Effector memory CD4-positive, alpha-beta T cell (primary cell): ENCODE measurements around the gene TMEM150B.

Experiments
- DNase-seq, 3 donors: peaks; one replicate each; pipeline ENCODE4 v3.0.0-alpha.2; 2020
- H3K27ac ChIP-seq: 2 replicates; pipeline ENCODE4 v1.7.0; 2013; ENCODE audit warnings: mild to moderate bottlenecking, low read length, moderate library complexity; ENCODE audit not compliant: insufficient read depth, poor library complexity, severe bottlenecking
- H3K27me3 ChIP-seq: replicated peaks from 2 replicates; pipeline ENCODE4 v1.7.0; 2013; ENCODE audit warnings: mild to moderate bottlenecking, low read length; ENCODE audit not compliant: insufficient read depth, control insufficient read depth, poor library complexity, severe bottlenecking
- H3K36me3 ChIP-seq: 2 replicates; pipeline ENCODE4 v1.7.0; 2013; ENCODE audit warnings: mild to moderate bottlenecking, low read length, moderate library complexity; ENCODE audit not compliant: control insufficient read depth, insufficient read depth
- H3K4me1 ChIP-seq: 2 replicates; pipeline ENCODE4 v1.7.0; 2013; ENCODE audit warnings: low read length, mild to moderate bottlenecking; ENCODE audit not compliant: control insufficient read depth, insufficient read depth, poor library complexity, severe bottlenecking
- H3K4me3 ChIP-seq: 2 replicates; pipeline ENCODE4 v1.7.0; 2013; ENCODE audit warnings: low read length, low read depth, mild to moderate bottlenecking; ENCODE audit not compliant: insufficient read depth, poor library complexity, severe bottlenecking
- H3K9me3 ChIP-seq: 2 replicates; pipeline ENCODE4 v1.7.0; 2013; ENCODE audit warnings: mild to moderate bottlenecking, low read length, moderate library complexity; ENCODE audit not compliant: control insufficient read depth

The TMEM150B gene

GRCh38 chr19:55306712-55307111 lies 18.4 kb downstream of the TMEM150B start:
- H3K4me1 ChIP-seq, result no peaks in the 10 kb centered on the region
- no peaks in the 10 kb centered on the region for H3K36me3 ChIP-seq
- no peak overlapping the region for H3K27ac ChIP-seq
- no peak for DNase-seq
- H3K27me3 ChIP-seq, result no peaks in the 10 kb centered on the region
- no peak overlapping the region for H3K4me3 ChIP-seq
- H3K9me3 ChIP-seq, result no peaks in the 10 kb centered on the region

- no peak for DNase-seq
- Histone ChIP-seq H3K9me3 (no peaks in the 10 kb centered on the region), H3K4me1 (no peaks in the 10 kb centered on the region), H3K27ac (no peak overlapping the region), H3K4me3 (no peak overlapping the region), H3K27me3 (no peaks in the 10 kb centered on the region), H3K36me3 (no peaks in the 10 kb centered on the region)
Measured at GRCh38 chr19:55305983-55306562, 19.1 kb downstream of the TMEM150B start.

DNA sequence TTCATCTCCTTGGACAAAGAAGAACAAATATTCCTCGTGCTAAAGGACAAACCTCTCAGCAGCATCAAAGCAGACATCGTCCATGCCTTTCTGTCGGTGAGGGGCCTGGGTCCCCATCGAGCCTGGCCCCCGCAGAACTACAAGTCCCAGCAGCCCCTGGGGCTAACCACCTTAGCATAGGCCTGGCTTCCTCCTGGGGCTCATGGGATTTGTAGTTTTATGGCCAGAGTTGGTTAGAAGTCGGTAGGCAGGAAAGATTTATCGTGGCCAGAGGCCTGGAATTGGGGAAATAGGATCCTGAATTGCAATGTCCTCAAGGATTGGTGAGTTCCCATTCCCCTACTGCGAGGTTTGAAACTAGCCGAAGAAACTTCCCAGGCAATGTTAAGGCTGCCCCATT lies 19.6 kb downstream of the TMEM150B start:
- H3K4me1 ChIP-seq, result no peaks in the 10 kb centered on the region
- no peak overlapping the region for H3K4me3 ChIP-seq
- DNase-seq, result peak in 2 of 3 donors; percentile 37 to 40
- no peak overlapping the region for H3K27ac ChIP-seq
- H3K9me3 ChIP-seq, result no peaks in the 10 kb centered on the region
- H3K27me3 ChIP-seq, result no peaks in the 10 kb centered on the region
- H3K36me3 ChIP-seq, result no peaks in the 10 kb centered on the region

DNA sequence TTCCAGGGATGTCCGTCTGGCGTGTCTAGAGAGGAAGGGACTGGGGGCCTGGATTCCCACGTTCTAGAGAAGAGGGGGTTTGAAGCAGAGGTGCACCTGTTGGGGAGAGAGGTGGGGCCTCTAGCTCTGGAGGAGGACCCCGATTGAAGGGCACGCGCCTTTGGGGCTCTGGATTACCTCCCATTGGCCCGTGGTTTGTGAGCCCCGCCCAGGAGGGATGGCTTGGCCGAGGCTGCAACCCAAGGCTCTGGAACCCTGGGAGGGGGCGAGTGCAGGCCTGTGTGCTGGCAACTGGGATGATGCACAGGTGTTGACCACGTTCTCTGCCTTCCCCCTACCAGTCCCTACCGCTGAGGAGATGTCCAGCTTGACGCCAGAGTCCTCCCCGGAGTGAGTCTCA lies 20.2 kb downstream of the TMEM150B start:
- Histone ChIP-seq H3K27me3 (no peaks in the 10 kb centered on the region), H3K4me1 (no peaks in the 10 kb centered on the region), H3K36me3 (no peaks in the 10 kb centered on the region), H3K27ac (no peak overlapping the region), H3K9me3 (no peaks in the 10 kb centered on the region), H3K4me3 (no peak overlapping the region)
- no peak for DNase-seq

DNA sequence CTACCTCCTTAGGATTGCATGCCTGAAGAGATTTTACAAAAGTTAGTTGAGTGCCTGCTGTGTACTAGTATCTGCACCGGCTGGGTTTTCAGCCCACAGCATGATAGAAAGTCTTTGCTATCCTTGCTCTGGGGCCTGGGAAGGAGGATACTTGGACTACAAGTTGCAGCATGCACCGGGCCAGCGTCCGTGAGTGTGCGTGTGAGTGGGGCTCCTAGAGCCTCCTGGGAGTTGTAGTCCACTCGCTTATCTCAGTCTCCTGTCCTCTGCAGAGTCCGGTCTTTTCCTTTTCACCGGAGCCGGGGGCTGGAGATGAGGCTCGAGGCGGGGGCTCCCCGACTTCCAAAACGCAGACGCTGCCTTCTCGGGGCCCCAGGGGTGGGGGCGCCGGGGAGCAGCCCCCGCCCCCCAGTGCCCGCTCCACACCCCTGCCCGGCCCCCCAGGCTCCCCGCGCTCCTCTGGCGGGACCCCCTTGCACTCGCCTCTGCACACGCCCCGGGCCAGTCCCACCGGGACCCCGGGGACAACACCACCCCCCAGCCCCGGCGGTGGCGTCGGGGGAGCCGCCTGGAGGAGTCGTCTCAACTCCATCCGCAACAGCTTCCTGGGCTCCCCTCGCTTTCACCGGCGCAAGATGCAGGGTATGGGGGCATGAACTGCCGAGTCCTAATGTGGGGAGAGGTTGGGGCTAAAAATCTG lies 20.7 kb downstream of the TMEM150B start:
- H3K36me3 ChIP-seq, result no peaks in the 10 kb centered on the region
- no peaks in the 10 kb centered on the region for H3K27me3 ChIP-seq
- H3K4me1 ChIP-seq, result no peaks in the 10 kb centered on the region
- no peak overlapping the region for H3K4me3 ChIP-seq
- no peak for DNase-seq
- H3K9me3 ChIP-seq, result no peaks in the 10 kb centered on the region
- H3K27ac ChIP-seq, result no peak overlapping the region

DNA sequence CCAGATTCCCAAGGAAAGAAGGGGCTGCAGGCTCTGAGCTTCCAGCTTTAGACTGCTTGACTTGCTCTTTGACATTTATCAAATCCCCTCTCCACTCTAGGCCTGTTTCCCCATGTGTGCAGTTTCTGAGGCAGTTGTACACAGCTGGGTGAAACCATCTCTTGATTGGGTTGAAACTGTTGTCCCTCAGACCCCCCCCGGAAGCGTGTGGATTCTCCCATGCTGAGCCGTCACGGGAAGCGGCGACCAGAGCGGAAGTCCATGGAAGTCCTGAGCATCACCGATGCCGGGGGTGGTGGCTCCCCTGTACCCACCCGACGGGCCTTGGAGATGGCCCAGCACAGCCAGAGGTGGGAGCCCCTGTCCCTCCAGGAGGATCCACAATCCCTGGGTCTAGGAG lies 21.7 kb downstream of the TMEM150B start:
- Histone ChIP-seq H3K27ac (no peak overlapping the region), H3K4me1 (no peaks in the 10 kb centered on the region), H3K9me3 (no peaks in the 10 kb centered on the region), H3K36me3 (no peaks in the 10 kb centered on the region), H3K27me3 (no peaks in the 10 kb centered on the region), H3K4me3 (no peak overlapping the region)
- DNase-seq, result no peak

DNA sequence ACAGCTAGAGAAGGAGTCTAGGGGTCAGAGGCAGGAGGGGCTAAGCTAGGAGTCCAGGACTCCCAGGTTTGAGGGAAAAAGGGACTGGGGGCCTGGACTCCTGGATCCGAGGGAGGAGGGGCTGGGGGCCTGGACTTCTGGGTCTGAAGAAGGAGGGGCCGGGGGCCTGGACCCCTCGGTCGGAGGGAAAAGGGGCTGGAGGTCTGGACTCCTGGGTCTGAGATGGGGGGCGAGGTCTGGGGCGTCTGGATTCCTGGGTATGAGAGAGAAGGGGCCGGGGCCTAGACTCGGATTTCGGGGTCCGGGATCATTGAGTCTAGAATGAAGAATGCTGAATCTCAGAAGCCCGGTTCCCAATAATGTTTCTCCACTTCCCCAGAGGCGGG lies 22.8 kb downstream of the TMEM150B start:
- Histone ChIP-seq H3K27me3 (no peaks in the 10 kb centered on the region), H3K27ac (peak overlapping the region; percentile 1), H3K9me3 (no peaks in the 10 kb centered on the region), H3K4me3 (peak overlapping the region; percentile 45), H3K4me1 (no peaks in the 10 kb centered on the region), H3K36me3 (no peaks in the 10 kb centered on the region)
- DNase-seq, result no peak

GRCh38 chr19:55301459-55302317 lies 23.5 kb downstream of the TMEM150B start:
- H3K9me3 ChIP-seq, result no peaks in the 10 kb centered on the region
- DNase-seq, result peak; percentile 78 to 89 (median 85)
- no peaks in the 10 kb centered on the region for H3K27me3 ChIP-seq
- H3K4me3 ChIP-seq, result peak overlapping the region; percentile 45
- H3K36me3 ChIP-seq, result no peaks in the 10 kb centered on the region
- no peaks in the 10 kb centered on the region for H3K4me1 ChIP-seq
- peak overlapping the region; percentile 1 for H3K27ac ChIP-seq

GRCh38 chr19:55300886-55301458 lies 24.2 kb downstream of the TMEM150B start:
- no peak overlapping the region for H3K27ac ChIP-seq
- H3K4me1 ChIP-seq, result no peaks in the 10 kb centered on the region
- H3K27me3 ChIP-seq, result no peaks in the 10 kb centered on the region
- H3K4me3 ChIP-seq, result no peak overlapping the region
- H3K9me3 ChIP-seq, result no peaks in the 10 kb centered on the region
- DNase-seq, result no peak
- no peaks in the 10 kb centered on the region for H3K36me3 ChIP-seq

GRCh38 chr19:55299991-55300390 lies 25.1 kb downstream of the TMEM150B start:
- Histone ChIP-seq H3K4me3 (no peak overlapping the region), H3K27ac (no peak overlapping the region), H3K9me3 (no peaks in the 10 kb centered on the region), H3K27me3 (no peaks in the 10 kb centered on the region), H3K4me1 (no peaks in the 10 kb centered on the region), H3K36me3 (no peaks in the 10 kb centered on the region)
- DNase-seq, result no peak
